ENCODE data around the gene RPIA.
"Not testable (repeated sequence)": the region's sequence is repeated elsewhere in the genome, so short reads cannot be mapped to it uniquely, and the experiment has no call there.

The RPIA gene

GRCh38 chr2:88760819-88761598 is 69.5 kb downstream of the RPIA start:
- CTCF ChIA-PET = interaction anchor here (0.6 kb wide), 1 partner anchor 21 kb away, joined by 3 read pairs; no protein-coding TSS in a partner anchor
- no peak for TF ChIP-seq CTCF (conservative IDR thresholded peaks at IDR 0.05; ENCODE audit: low read depth)
- DNase-seq (ENCODE audit: low spot score) = no peak
- POLR2A ChIA-PET (ENCODE audit: low non-redundant PET) = no interaction called here
- no peak overlapping the region for H3K27ac ChIP-seq

DNA sequence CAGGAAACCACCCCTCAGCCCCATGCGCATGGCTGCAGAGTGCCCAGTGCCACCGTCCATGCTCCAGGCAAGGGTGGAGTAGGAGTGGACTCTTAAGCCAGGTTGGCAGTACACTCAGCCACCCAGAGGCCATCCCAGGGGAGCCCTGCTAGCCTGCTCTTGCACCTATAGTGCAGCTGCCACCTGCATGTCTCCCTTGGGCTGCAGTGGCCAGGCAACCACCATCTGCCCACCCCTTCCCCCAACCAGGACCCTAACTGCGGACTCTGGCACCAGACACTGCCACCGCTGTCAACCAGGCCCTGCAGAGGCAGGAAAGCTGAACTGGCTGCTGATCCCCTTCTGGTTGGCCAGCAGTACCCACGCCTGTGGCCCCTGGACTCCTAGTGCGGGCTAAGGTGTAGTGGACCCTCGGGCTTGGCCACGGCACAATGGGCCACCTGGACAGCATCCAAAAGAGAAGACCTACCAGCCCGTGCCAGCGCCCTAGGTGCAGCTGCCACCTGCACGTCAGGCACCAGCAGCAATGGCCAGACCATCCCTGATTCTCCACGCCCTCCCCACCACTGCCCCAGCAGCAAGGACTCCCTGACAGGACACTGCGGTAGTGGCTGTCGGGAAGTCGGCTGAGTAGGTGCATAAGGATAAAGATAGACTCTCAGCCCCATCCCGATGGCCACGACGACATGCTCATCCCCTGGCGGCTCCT is 72.8 kb downstream of the RPIA start:
- POLR2A ChIA-PET (ENCODE audit: low non-redundant PET) = no interaction called here

DNA sequence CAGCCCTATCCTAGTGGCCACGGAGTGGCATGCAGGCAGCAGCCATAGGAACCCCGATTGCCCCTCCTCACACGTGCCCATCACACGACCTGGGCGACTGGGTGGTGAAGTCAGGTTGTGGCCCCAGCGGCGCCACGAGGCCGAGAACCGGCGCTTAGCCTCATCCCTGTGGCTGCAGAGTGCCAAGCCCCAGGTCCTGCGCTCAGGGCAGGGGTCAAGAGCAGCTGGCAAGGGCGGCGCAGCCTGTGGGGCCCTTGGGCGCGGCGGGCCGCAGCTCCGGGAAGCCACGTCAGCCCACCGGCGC is 73.3 kb downstream of the RPIA start:
- no peak for DNase-seq (ENCODE audit: low spot score)
- TF ChIP-seq CTCF (conservative IDR thresholded peaks at IDR 0.05; ENCODE audit: low read depth) = no peak
- H3K27ac ChIP-seq = no peak overlapping the region
- ChIA-PET CTCF (no interaction called here), POLR2A (ENCODE audit: low non-redundant PET) (no interaction called here)

More for the DNA sequence above, 72.8 kb downstream of the RPIA start:
- CTCF ChIA-PET = no interaction called here
- no peak for TF ChIP-seq CTCF (conservative IDR thresholded peaks at IDR 0.05; ENCODE audit: low read depth)
- no peak overlapping the region for H3K27ac ChIP-seq
- no peak for DNase-seq (ENCODE audit: low spot score)

DNA sequence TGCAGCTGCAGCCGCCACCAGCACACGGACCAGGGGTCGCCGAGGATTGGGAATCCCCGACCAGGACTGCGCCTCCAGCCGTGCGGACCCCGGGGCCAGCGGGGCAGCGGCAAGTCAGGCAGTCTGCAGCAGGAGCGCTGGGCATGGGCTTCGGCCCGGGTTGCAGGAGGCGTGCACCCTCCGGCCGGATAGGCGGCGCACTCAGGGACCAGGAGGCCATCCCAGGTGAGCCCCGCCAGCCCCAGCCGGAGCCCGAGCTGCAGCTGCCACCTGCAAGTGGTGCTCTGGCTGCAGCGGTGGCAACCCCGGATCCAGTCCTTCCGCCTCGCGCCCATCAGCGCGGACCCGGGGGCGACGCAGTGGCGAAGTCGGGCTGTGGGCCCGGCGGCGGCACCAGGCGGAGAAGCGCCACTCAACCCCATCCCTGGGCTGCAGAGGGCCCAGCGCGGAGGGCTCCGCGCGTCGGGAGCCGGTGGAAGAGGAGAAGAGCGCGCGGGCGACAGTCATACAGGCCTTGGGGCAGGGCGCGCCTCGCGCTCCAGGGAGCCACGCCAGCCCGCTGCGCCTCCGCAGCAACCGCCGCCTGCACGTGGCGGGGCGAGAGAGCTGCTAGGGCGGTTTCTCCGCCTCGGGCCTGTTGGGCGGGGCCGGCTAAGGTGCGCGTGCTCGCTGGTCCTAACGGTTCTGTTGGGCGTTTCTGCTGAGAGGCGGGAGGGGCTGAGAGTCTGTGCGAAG is 73.8 kb downstream of the RPIA start:
- TF ChIP-seq CTCF (conservative IDR thresholded peaks at IDR 0.05; ENCODE audit: low read depth) = no peak
- ChIA-PET CTCF (no interaction called here), POLR2A (ENCODE audit: low non-redundant PET) (no interaction called here)
- H3K27ac ChIP-seq = peak overlapping the region; percentile 38; the same call in 1 of the 2 replicates
- peak; percentile 48 for DNase-seq (ENCODE audit: low spot score)

DNA sequence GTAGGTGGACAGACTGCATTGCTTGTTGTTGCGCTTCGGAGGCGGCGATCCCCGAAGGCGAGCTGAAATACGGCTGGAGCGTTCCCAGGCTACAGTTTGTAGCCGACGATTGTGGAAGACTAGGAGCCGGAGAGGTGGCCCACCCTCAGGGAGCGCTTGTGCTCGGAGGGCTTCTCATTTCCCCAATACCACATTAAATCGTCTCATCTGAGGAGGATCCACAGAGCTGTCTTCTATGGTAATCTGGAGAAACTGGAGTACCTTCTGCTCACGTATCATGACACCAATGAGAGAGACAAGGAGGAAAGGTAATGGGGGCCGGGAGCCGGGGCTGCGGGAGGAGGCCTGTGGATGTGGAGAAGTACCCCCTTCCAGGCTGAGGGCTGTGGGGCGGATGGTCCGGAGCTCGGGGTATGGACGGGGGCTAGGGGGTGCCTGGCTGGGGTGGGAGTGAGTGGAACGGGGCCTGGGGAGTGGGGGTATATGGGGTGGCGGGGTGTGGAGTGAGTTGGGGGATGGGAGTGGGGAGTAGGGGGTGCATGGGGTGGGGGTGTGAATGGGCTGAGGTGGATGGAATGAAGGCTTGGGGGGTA is 74.5 kb downstream of the RPIA start:
- POLR2A ChIA-PET (ENCODE audit: low non-redundant PET); CTCF ChIA-PET; DNase-seq (ENCODE audit: low spot score): not testable (repeated sequence)
- H3K27ac ChIP-seq = peak overlapping the region; percentile 38; the same call in 1 of the 2 replicates

GRCh38 chr2:88770016-88770415 is 78.5 kb downstream of the RPIA start:
- TF ChIP-seq CTCF (conservative IDR thresholded peaks at IDR 0.05; ENCODE audit: low read depth) = no peak
- POLR2A ChIA-PET (ENCODE audit: low non-redundant PET) = no interaction called here
- no peak overlapping the region for H3K27ac ChIP-seq
- DNase-seq (ENCODE audit: low spot score) = no peak
- CTCF ChIA-PET = no interaction called here

GRCh38 chr2:88773233-88774028 is 82.0 kb downstream of the RPIA start:
- H3K27ac ChIP-seq; POLR2A ChIA-PET (ENCODE audit: low non-redundant PET); CTCF ChIA-PET; DNase-seq (ENCODE audit: low spot score): not testable (repeated sequence)

DNA sequence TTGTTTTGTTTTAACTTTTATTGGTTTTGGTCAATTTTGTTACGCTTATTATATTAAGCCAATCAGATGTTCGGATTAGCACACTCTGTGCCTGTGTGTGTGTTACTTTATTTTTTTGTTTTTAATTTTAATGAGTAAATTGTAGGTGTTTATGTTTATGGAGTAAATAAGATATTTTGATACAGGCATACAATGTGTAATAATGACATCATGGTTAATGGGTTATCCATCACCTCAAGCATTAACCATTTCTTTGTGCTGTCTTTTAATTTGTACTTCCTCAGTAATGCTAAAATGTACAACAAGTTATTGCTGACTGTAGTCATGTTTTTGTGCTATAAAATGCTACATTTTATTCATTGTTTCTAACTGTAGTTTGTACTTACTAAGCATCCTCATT is 97.7 kb downstream of the RPIA start:
- DNase-seq (ENCODE audit: low spot score); POLR2A ChIA-PET (ENCODE audit: low non-redundant PET); CTCF ChIA-PET; H3K27ac ChIP-seq: not testable (repeated sequence)

DNA sequence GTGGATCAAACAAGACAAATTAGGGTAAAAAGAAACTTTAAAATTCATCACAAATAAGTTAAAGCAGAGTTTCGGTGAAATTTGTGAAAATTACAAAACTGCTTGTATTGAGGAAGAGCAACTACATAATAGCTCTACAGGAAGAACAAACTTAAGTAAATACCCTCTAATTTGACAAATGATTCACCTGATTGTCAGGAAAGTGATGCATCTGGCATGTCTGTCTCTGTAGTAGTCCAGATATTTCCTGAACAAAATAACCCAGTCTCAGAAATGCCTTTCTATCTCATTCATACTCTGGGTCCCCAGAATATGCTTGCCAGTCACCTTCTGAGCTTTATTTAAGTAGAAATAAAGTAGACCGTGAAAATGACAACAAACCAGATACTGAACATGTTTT is 104.5 kb downstream of the RPIA start:
- CTCF ChIA-PET; H3K27ac ChIP-seq; POLR2A ChIA-PET (ENCODE audit: low non-redundant PET); DNase-seq (ENCODE audit: low spot score): not testable (repeated sequence)

GRCh38 chr2:88796523-88796922 is 105.0 kb downstream of the RPIA start:
- POLR2A ChIA-PET (ENCODE audit: low non-redundant PET); CTCF ChIA-PET; DNase-seq (ENCODE audit: low spot score); H3K27ac ChIP-seq: not testable (repeated sequence)

Data from RWPE1 (cell line).